Posterior cingulate gyrus (tissue), 11 donors: ENCODE measurements around the gene PRAME.
"Not testable (repeated sequence)": the region's sequence is repeated elsewhere in the genome, so short reads cannot be mapped to it uniquely, and the experiment has no call there.

Source experiments
- DNase-seq, 10 donors: peaks; one replicate each; pipeline versions ENCODE4 v3.0.0 to v3.0.0-alpha.2; 2020 to 2021; ENCODE audit warnings: mixed read lengths in 3 of 10
- intact Hi-C: fragments of 100-400 bp; cut with DNase I; formaldehyde crosslinking; loops from one replicate; pipeline ENCODE4 v1.15.1; 2023

The PRAME gene

GRCh38 chr22:22558972-22559603 lies at the start of gene PRAME:
PRAME (minus strand) TSS chr22:22559265; CDS start chr22:22556832, 2,433 bp downstream.
- intact Hi-C loops: no loop called here
- DNase-seq: peak in 3 of 10 donors; percentile 12 to 24 (median 17)

DNA sequence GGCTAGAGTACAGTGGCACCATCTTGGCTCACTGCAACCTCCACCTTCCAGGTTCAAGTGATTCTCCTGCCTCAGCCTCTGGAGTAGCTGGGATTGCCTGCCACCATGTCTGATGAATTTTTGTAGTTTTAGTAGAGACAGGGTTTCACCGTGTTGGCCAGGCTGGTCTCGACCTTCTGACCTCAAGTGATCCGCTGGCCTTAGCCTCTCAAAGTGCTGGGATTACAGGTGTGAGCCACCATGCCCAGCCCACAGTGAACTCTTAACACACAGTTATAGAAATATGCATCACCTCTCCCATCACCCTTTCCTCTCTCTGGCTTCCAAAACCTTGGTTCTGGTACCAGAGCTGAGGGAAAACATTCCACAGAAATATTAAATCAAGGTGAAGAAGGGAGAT lies 49.0 kb upstream of the PRAME start:
- DNase-seq, intact Hi-C loops: not testable (repeated sequence)

DNA sequence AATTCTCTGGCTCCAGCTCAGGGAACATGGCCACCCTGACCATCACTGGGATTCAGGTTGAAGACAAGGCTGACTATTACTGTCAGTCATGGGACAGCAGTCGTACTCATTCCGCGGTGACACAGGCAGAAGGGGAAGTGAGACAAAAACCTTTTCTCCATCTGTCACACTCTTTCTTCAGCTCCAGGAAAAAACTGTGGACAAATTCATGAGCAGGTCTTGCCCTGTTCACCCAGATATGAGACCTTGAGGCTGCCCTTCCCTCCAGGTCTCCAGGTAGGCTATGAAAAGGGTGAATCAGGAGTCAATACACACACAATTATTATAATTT lies 46.0 kb upstream of the PRAME start:
- DNase-seq: no peak
- intact Hi-C loops: no loop called here

GRCh38 chr22:22604326-22605073 lies 45.4 kb upstream of the PRAME start:
- no peak for DNase-seq

GRCh38 chr22:22603470-22603947 lies 44.4 kb upstream of the PRAME start:
- intact Hi-C loops: no loop called here
- no peak for DNase-seq

More at GRCh38 chr22:22604326-22605073, 45.4 kb upstream of the PRAME start:
- intact Hi-C loops: no loop called here

- DNase-seq: no peak
- intact Hi-C loops: no loop called here
Measured at GRCh38 chr22:22600531-22601261, 41.6 kb upstream of the PRAME start.

- intact Hi-C loops: no loop called here
- DNase-seq: no peak
Measured at GRCh38 chr22:22599248-22599647, 40.2 kb upstream of the PRAME start.

DNA sequence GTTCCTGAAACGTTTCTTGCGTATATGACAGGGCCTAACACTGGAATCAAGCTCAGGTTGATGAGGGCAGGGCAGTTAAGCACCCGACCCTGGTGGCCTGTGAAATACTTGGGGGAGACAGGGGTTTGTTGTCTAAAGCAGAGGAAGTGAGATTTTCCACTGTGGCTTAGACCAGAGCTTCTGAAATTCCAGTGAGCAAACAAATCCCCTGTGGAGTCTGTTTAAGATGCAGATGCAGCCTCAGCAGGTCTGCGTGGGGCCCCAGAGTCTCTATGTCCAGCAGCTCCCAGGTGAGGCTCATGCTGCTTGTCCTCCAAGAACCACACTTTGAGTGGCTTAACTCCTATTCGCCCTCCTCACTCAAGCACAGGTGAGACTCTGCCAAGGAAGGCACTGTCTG lies 39.1 kb upstream of the PRAME start:
- DNase-seq: no peak
- intact Hi-C loops: no loop called here

- intact Hi-C loops: no loop called here
- DNase-seq: no peak
Measured at GRCh38 chr22:22595001-22595835, 36.2 kb upstream of the PRAME start.

GRCh38 chr22:22593964-22594656 lies 35.0 kb upstream of the PRAME start:
- DNase-seq: peak in 5 of 10 donors; percentile 12 to 31 (median 26)
- intact Hi-C loops: no loop called here

DNA sequence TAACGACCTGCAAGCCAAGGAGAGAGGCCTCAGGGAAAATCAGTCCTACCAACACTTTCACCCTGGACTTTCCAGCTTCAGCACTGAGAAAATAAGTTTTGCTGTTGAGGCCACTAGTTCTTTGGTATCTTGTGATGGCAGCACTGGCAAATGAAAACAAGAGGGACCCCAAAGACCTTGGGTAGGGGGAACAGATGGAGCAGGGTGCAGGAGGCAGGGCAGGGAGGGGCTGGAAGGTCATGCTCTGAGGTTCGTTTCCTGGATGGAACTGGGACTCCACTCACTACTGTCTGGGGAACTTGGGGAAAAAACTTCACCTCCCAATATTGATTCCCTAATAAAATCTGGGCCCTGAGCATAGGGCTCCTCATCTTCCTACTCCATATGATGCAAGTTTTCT lies 34.2 kb upstream of the PRAME start:
- intact Hi-C loops: no loop called here
- no peak for DNase-seq

DNA sequence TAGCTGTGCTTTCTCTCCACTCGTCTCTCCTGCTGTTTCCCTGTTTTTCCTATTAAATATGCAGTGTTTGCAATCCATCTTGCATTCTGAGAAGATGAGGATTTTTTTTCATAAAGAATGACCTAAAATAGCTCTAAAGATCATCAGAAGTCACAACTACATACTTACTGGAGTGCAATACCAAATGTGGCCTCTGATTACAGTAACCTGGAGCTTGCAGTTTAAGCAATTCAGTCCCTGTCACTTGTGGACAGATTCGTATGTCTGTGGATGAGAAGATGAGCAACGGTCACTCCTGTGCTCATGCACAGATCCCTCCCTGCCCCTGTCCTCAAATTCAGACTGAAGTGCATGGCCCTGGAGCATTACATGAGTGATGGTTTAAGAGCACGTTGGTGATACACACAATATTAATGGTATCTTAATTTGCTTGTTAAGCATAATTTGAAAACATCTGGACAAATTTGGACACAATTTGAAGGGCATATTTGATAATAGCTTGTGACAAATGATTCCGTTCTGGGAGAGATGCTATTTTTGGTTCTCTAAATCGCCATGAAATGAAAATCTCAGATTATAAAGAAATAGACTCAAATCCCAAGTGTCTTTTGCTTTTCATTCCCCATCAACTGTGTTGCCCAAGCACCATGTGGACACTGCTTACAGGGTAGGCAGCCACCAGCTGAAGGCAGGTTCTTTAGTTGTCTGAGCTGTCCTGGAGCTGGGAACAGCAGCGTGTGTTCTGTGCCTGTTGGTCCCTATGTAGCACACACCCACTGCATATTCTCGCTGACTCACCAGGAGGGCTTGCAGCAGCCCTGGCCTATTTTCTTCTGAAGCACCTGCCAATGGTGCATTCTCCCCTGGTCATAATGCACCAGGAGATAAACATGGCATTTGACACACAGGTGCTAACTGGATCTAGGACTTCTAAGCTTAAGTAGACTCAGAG lies 32.6 kb upstream of the PRAME start:
- intact Hi-C loops: no loop called here
- DNase-seq: peak in 4 of 10 donors; percentile 28 to 88 (median 60)

GRCh38 chr22:22590136-22590891 lies 31.2 kb upstream of the PRAME start:
- DNase-seq: no peak
- intact Hi-C loops: no loop called here

DNA sequence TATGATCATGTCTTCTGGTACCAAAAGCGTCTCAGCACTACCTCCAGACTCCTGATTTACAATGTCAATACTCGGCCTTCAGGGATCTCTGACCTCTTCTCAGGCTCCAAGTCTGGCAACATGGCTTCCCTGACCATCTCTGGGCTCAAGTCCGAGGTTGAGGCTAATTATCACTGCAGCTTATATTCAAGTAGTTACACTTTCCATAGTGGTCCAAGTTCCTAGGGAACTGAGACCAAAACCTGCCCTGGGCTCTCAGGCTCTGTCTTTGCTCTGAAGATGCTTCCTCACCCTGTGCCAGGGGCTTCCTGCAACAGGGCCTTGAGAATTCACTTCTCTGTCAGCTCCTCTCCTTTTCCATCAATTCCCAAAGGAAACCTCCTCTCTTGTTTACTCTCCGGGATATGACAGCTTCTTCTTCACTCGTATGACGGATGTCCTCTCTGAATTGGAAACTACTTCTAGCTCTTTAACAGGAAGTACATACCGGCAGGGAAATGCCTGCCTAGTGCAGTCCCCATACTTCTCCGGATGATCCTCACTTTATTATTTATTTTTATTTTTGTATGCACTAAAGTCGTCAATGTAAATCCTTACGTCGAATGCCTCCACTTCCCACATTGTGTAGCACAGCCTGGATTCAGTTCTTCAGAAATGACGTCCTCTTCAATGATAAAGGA lies 29.6 kb upstream of the PRAME start:
- intact Hi-C loops: no loop called here
- DNase-seq: no peak

- intact Hi-C loops: loop anchor here (2.0 kb wide), 1 partner anchor 369 kb away; no protein-coding TSS in a partner anchor
- DNase-seq: no peak
Measured at GRCh38 chr22:22587577-22588188, 28.6 kb upstream of the PRAME start.

GRCh38 chr22:22584722-22585121 lies 25.7 kb upstream of the PRAME start:
- intact Hi-C loops: no loop called here
- DNase-seq: no peak

DNA sequence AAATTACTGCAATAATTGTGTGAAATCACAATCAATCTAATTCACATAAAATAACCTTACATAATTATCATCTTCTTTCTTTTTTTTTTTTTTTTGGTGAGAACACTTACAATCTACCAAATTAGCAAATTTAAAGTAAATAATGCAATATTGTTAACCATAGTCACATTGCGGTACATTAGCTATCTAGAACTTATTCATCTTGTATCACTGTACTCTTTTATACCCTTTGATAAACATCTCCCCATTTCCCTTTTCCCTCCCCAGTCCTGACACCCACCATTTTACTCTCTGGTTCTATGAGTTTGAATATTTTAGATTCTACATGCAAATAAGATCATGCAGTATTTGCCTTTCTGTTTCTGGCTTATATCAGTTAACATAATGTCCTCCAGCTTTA lies 24.0 kb upstream of the PRAME start:
- intact Hi-C loops: no loop called here
- DNase-seq: no peak
